ENCODE measurements around the gene GRM7. TPM values are rescaled to one million over a fixed set of nuclear protein-coding genes. Genes with fewer than 3 reads are reported as not detected.
A peak's percentile ranks its signal among the peaks of the same experiment; 100 is the strongest.

GRM7 gene
- total RNA-seq, 3 donors from 2014 or later = 0.59 to 1.3 (median 1.1) TPM

- intact Hi-C loops (cut with DNase I; ENCODE audit: low total_unique reads) = loop anchor here (10.0 kb wide), 1 partner anchor 402 kb away; no protein-coding TSS in a partner anchor
- Histone ChIP-seq H3K4me1 (no peaks in the 10 kb centered on the region), H3K27ac (no peak overlapping the region), H3K36me3 (no peaks in the 10 kb centered on the region), H3K4me3 (no peak overlapping the region), H3K27me3 (no peaks in the 10 kb centered on the region), H3K9me3 (no peaks in the 10 kb centered on the region)
- TF ChIP-seq POLR2A (IDR thresholded peaks at IDR 0.05) = no peak
- DNase-seq (ENCODE audit: low spot score in 2 of 2) = no peak
Observed at GRCh38 chr3:7536921-7537320, 676.0 kb downstream of the GRM7 start.

GRCh38 chr3:7543294-7543880, 682.5 kb downstream of the GRM7 start:
- H3K4me3 ChIP-seq = no peak overlapping the region
- H3K9me3 ChIP-seq = no peaks in the 10 kb centered on the region
- intact Hi-C loops (cut with DNase I; ENCODE audit: low total_unique reads) = no loop called here
- TF ChIP-seq CTCF (IDR thresholded peaks at IDR 0.05) (no peak), POLR2A (IDR thresholded peaks at IDR 0.05) (no peak), POLR2AphosphoS5 (IDR thresholded peaks at IDR 0.05) (no peak)
- H3K36me3 ChIP-seq = no peaks in the 10 kb centered on the region
- H3K27ac ChIP-seq = no peak overlapping the region
- H3K4me1 ChIP-seq = no peaks in the 10 kb centered on the region
- H3K27me3 ChIP-seq = no peaks in the 10 kb centered on the region
- no peak for DNase-seq (ENCODE audit: low spot score in 2 of 2)

- no peak overlapping the region for H3K4me3 ChIP-seq
- H3K36me3 ChIP-seq = no peaks in the 10 kb centered on the region
- no peak for TF ChIP-seq POLR2AphosphoS5 (IDR thresholded peaks at IDR 0.05)
- TF ChIP-seq CTCF (IDR thresholded peaks at IDR 0.05) = no peak
- no peak for TF ChIP-seq POLR2A (IDR thresholded peaks at IDR 0.05)
- intact Hi-C loops (cut with DNase I; ENCODE audit: low total_unique reads) = no loop called here
- H3K27me3 ChIP-seq = no peaks in the 10 kb centered on the region
- H3K4me1 ChIP-seq = no peaks in the 10 kb centered on the region
- no peak overlapping the region for H3K27ac ChIP-seq
- no peaks in the 10 kb centered on the region for H3K9me3 ChIP-seq
- DNase-seq (ENCODE audit: low spot score in 2 of 2) = no peak
Observed at GRCh38 chr3:7545334-7545733, 684.4 kb downstream of the GRM7 start.

GRCh38 chr3:7546253-7546652, 685.3 kb downstream of the GRM7 start:
- no peak overlapping the region for H3K27ac ChIP-seq
- H3K4me3 ChIP-seq = no peak overlapping the region
- no peaks in the 10 kb centered on the region for H3K36me3 ChIP-seq
- DNase-seq (ENCODE audit: low spot score in 2 of 2) = no peak
- no peaks in the 10 kb centered on the region for H3K27me3 ChIP-seq
- TF ChIP-seq POLR2A (IDR thresholded peaks at IDR 0.05) (no peak), POLR2AphosphoS5 (IDR thresholded peaks at IDR 0.05) (no peak), CTCF (IDR thresholded peaks at IDR 0.05) (peak in 1 of 3 donors; percentile 14)
- H3K4me1 ChIP-seq = no peaks in the 10 kb centered on the region
- intact Hi-C loops (cut with DNase I; ENCODE audit: low total_unique reads) = no loop called here
- no peaks in the 10 kb centered on the region for H3K9me3 ChIP-seq

- Histone ChIP-seq H3K36me3 (no peaks in the 10 kb centered on the region), H3K4me1 (no peaks in the 10 kb centered on the region), H3K27ac (no peak overlapping the region), H3K4me3 (no peak overlapping the region), H3K9me3 (peaks cover 9 to 11% of the 10 kb centered on the region in 2 donors), H3K27me3 (no peaks in the 10 kb centered on the region)
- no peak for DNase-seq (ENCODE audit: low spot score in 2 of 2)
- intact Hi-C loops (cut with DNase I; ENCODE audit: low total_unique reads) = no loop called here
- TF ChIP-seq POLR2AphosphoS5 (IDR thresholded peaks at IDR 0.05) (no peak), POLR2A (IDR thresholded peaks at IDR 0.05) (no peak), CTCF (IDR thresholded peaks at IDR 0.05) (no peak)
Observed at GRCh38 chr3:7547826-7548225, 686.9 kb downstream of the GRM7 start.

- H3K4me3 ChIP-seq = no peak overlapping the region
- intact Hi-C loops (cut with DNase I; ENCODE audit: low total_unique reads) = no loop called here
- no peak for DNase-seq (ENCODE audit: low spot score in 2 of 2)
- H3K27me3 ChIP-seq = no peaks in the 10 kb centered on the region
- TF ChIP-seq POLR2A (IDR thresholded peaks at IDR 0.05) = no peak
- no peak for TF ChIP-seq POLR2AphosphoS5 (IDR thresholded peaks at IDR 0.05)
- TF ChIP-seq CTCF (IDR thresholded peaks at IDR 0.05) = no peak
- H3K4me1 ChIP-seq = no peaks in the 10 kb centered on the region
- H3K9me3 ChIP-seq = no peaks in the 10 kb centered on the region
- H3K27ac ChIP-seq = no peak overlapping the region
- no peaks in the 10 kb centered on the region for H3K36me3 ChIP-seq
Observed at GRCh38 chr3:7562892-7563291, 702.0 kb downstream of the GRM7 start.
